Chondrocyte (in vitro differentiated cells): ENCODE measurements around the gene SLC2A5. TPM values are rescaled to one million over a fixed set of nuclear protein-coding genes. Genes with fewer than 3 reads are reported as not detected.
A peak's percentile ranks its signal among the peaks of the same experiment; 100 is the strongest.

Experiments used
- DNase-seq: peaks from one replicate; pipeline ENCODE4 v3.0.0; 2021; ENCODE audit warnings: mixed read lengths, low spot score
- H3K27ac Mint-ChIP-seq: one replicate; pipeline ENCODE4 v1.8.0; 2021; ENCODE audit warnings: mild to moderate bottlenecking, moderate library complexity, mixed read lengths; ENCODE audit not compliant: unreplicated experiment
- H3K27me3 Mint-ChIP-seq: 2 replicates; pipeline ENCODE4 v1.8.0; 2021; ENCODE audit warnings: low read depth, mixed read lengths
- H3K36me3 Mint-ChIP-seq: 2 replicates; pipeline ENCODE4 v1.8.0; 2021; ENCODE audit warnings: low read depth, mixed read lengths
- H3K4me1 Mint-ChIP-seq: 2 replicates; pipeline ENCODE4 v1.8.0; 2021; ENCODE audit warnings: low read depth, mild to moderate bottlenecking, mixed read lengths
- H3K4me3 Mint-ChIP-seq: one replicate; pipeline ENCODE4 v1.8.0; 2021; ENCODE audit warnings: mild to moderate bottlenecking, moderate library complexity, mixed read lengths; ENCODE audit not compliant: unreplicated experiment
- H3K9me3 Mint-ChIP-seq: 2 replicates; pipeline ENCODE4 v1.8.0; 2021; ENCODE audit warnings: low read depth, mixed read lengths
- total RNA-seq: library from RNA; stranded (reverse); gene quantifications from 3 replicates; pipeline ENCODE4 v1.2.1, GENCODE V29; 2021
- TF ChIP-seq, protein P1 (sequence below): fragments of 200-600 bp; sonication (generic); IDR thresholded peaks from 2 replicates; pipeline ENCODE4 v1.5.0; 2021; ENCODE audit warnings: antibody characterized with exemption, mild to moderate bottlenecking, moderate library complexity

The SLC2A5 gene
- total RNA-seq, 1 donor from 2014 or later, result 0.27 TPM

DNA sequence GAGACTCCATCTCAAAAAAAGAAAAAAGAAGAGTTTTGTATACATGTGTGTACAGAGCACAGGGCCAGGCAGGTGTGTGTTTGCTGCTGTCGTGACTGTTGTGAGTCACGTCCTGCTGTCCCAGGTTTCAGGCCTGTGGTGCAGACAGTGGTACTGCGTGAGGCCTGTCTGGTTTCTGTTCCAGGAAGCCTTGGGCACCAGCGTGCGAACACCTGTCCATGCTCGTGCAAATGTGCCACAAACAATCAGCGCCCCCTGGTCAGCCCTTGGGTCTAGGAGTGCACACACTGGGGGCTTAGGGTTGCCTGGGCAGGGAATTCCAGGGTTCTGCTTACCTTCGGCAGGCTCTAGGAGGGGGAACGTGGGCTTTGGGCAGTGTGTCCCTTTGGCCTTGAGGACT is 42.5 kb upstream of the SLC2A5 start:
- TF ChIP-seq, protein P1, sequence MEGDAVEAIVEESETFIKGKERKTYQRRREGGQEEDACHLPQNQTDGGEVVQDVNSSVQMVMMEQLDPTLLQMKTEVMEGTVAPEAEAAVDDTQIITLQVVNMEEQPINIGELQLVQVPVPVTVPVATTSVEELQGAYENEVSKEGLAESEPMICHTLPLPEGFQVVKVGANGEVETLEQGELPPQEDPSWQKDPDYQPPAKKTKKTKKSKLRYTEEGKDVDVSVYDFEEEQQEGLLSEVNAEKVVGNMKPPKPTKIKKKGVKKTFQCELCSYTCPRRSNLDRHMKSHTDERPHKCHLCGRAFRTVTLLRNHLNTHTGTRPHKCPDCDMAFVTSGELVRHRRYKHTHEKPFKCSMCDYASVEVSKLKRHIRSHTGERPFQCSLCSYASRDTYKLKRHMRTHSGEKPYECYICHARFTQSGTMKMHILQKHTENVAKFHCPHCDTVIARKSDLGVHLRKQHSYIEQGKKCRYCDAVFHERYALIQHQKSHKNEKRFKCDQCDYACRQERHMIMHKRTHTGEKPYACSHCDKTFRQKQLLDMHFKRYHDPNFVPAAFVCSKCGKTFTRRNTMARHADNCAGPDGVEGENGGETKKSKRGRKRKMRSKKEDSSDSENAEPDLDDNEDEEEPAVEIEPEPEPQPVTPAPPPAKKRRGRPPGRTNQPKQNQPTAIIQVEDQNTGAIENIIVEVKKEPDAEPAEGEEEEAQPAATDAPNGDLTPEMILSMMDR, result no peak

DNA sequence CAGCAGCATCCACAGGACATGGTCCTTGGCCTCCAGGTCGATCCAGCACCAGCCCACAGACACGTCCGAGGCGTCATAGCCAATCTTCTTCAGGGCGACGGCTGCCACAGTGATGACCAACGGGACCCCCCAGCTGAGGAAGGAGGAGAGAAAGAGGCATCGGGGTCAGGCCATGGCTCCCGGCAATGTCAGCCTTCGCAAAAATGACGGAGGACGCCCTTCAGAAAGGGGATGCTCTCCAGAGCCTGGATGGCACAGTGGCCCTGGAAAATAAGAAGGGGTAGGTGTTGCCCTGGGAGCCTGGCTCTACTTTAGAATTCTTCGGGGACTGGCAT is 41.9 kb upstream of the SLC2A5 start:
- TF ChIP-seq, protein P1, result no peak
- no peak overlapping the region for H3K4me3 Mint-ChIP-seq
- H3K4me1 Mint-ChIP-seq, result peaks cover 7% of the 10 kb centered on the region
- no peaks in the 10 kb centered on the region for H3K27me3 Mint-ChIP-seq
- no peak overlapping the region for H3K27ac Mint-ChIP-seq
- no peak for DNase-seq
- no peaks in the 10 kb centered on the region for H3K36me3 Mint-ChIP-seq
- no peaks in the 10 kb centered on the region for H3K9me3 Mint-ChIP-seq

More for the DNA sequence above, 42.5 kb upstream of the SLC2A5 start:
- Mint-ChIP-seq H3K27me3 (no peaks in the 10 kb centered on the region), H3K27ac (no peak overlapping the region), H3K4me3 (no peak overlapping the region), H3K9me3 (no peaks in the 10 kb centered on the region), H3K4me1 (peaks cover 6% of the 10 kb centered on the region), H3K36me3 (no peaks in the 10 kb centered on the region)
- no peak for DNase-seq

DNA sequence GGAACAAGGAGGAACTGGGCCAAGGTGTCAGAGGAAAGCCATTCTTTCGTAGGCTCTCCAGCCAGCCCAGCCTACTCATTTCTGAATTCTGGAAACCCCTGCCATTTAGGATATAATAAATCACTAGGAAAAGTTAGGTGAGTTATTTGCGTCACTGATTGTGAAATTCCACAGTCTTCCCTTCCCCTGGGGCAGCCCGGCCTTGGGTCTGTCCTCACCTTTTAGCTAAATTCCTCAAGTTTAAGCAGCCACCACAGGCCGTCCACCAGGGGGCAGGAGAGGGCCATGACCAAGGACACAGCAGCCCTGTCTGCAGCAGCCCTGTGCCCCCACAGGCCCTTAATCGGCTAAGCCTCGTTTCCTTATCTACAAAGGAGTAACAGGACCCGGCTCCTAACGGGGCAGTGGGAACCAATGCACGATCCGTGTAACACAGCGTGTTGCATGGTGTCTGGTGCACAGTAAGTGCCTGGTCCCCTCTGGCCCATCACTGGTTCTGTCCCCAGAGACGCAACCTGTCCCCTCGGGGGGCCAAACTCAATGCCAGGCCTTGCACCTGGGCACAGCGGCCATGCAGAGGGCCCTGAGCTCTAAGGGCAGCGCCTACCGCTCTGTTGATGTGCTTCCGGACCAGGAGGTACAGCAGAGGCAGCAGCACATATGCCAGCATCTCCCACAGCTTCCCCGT is 41.4 kb upstream of the SLC2A5 start:
- H3K4me1 Mint-ChIP-seq, result peaks cover 7% of the 10 kb centered on the region
- no peak overlapping the region for H3K27ac Mint-ChIP-seq
- H3K36me3 Mint-ChIP-seq, result no peaks in the 10 kb centered on the region
- no peak overlapping the region for H3K4me3 Mint-ChIP-seq
- DNase-seq, result no peak
- no peaks in the 10 kb centered on the region for H3K27me3 Mint-ChIP-seq
- TF ChIP-seq, protein P1, result peak; percentile 95
- H3K9me3 Mint-ChIP-seq, result no peaks in the 10 kb centered on the region

DNA sequence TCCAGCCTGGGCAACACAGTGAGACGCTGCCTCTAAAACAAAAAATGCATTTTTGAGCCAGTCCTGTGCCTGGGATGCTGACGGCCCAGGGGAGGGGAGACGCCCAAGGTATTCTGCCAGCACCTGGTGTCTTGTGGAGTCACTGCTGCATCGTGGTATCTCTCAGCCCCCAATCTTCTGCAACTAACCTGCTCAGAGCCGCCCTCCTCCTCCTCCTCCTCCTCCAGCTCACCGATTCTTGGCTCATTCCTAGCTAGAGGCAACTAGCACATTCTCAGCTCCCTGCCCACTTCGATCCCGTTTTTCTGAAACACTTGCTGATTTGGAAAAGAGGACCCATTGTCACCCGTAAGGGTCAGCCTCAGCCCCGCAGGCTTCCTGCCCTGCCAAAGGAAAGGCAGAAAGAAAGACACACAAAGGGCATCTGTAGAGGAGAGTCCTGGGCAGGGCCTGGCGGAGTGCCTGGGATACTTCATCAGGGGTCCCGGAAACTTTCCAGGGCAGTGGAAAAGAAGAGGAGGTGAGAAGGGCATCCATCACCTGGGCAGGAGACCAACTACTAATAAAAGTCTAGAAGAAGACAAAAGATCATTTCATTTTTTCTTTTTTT is 38.7 kb upstream of the SLC2A5 start:
- H3K27ac Mint-ChIP-seq, result no peak overlapping the region
- no peak overlapping the region for H3K4me3 Mint-ChIP-seq
- H3K4me1 Mint-ChIP-seq, result peaks cover 7% of the 10 kb centered on the region
- no peaks in the 10 kb centered on the region for H3K9me3 Mint-ChIP-seq
- H3K36me3 Mint-ChIP-seq, result no peaks in the 10 kb centered on the region
- TF ChIP-seq, protein P1, result no peak
- DNase-seq, result no peak
- H3K27me3 Mint-ChIP-seq, result no peaks in the 10 kb centered on the region

DNA sequence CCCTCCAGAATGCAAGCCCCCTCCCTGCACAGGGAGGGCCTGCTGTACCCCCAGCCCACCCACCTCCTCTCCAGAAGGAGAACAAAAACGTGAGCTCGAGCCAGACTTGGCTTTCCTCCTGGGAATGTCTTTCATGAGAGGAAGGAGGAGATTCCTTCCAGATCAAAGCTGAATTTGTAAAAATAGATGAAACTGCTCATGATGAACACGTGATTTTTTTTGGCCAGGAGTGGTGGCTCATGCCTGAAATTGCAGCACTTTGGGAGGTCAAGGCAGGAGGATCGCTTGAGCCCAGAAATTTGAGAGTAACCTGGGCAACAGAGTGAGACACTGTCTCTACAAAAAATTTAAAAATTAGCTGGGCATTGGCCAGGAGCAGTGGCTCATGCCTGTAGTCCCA is 37.7 kb upstream of the SLC2A5 start:
- TF ChIP-seq, protein P1, result no peak
- Mint-ChIP-seq H3K4me3 (no peak overlapping the region), H3K4me1 (peaks cover 7% of the 10 kb centered on the region), H3K9me3 (no peaks in the 10 kb centered on the region), H3K36me3 (peaks cover 5% of the 10 kb centered on the region), H3K27ac (no peak overlapping the region), H3K27me3 (no peaks in the 10 kb centered on the region)
- DNase-seq, result no peak
